Astrocyte (in vitro differentiated cells and primary cell): ENCODE measurements around the gene METTL8. TPM values are rescaled to one million over a fixed set of nuclear protein-coding genes. Genes with fewer than 3 reads are reported as not detected.
"Not testable (repeated sequence)": the region's sequence is repeated elsewhere in the genome, so short reads cannot be mapped to it uniquely, and the experiment has no call there.

Experiments
- DNase-seq: peaks from one replicate; pipeline ENCODE4 v3.0.0-alpha.2; 2010; ENCODE audit warnings: low read depth
- FAIRE-seq: peaks from 2 replicates; lab custom pipeline; 2011; peaks lifted over from hg19 to GRCh38; lab: Jason Lieb, UNC
- H2AFZ ChIP-seq: 2 replicates; pipeline ENCODE4 v1.6.0; 2012; ENCODE audit warnings: low read depth, low read length, inconsistent platforms
- H3K27ac ChIP-seq: 2 replicates; pipeline ENCODE4 v1.5.1; 2011; ENCODE audit warnings: low read depth, low read length, inconsistent platforms
- H3K27me3 ChIP-seq: 2 replicates; pipeline ENCODE4 v1.6.0; 2011; ENCODE audit warnings: low read length, inconsistent platforms; ENCODE audit not compliant: insufficient read depth
- H3K36me3 ChIP-seq: 2 replicates; pipeline ENCODE4 v1.5.1; 2011; ENCODE audit warnings: low read length, inconsistent platforms; ENCODE audit not compliant: insufficient read depth
- H3K4me1 ChIP-seq: 2 replicates; pipeline ENCODE4 v1.5.1; 2011; ENCODE audit warnings: low read length, inconsistent platforms; ENCODE audit not compliant: insufficient read depth
- H3K4me2 ChIP-seq: 2 replicates; pipeline ENCODE4 v1.6.0; 2012; ENCODE audit warnings: low read length, inconsistent platforms
- H3K4me3 ChIP-seq: 2 replicates; pipeline ENCODE4 v1.5.1; 2011; ENCODE audit warnings: low read depth, mild to moderate bottlenecking, low read length, inconsistent platforms; ENCODE audit not compliant: insufficient read depth
- H3K79me2 ChIP-seq: 2 replicates; pipeline ENCODE4 v1.6.0; 2012; ENCODE audit warnings: mild to moderate bottlenecking, low read length, inconsistent platforms; ENCODE audit not compliant: insufficient read depth
- H3K9ac ChIP-seq: 2 replicates; pipeline ENCODE4 v1.6.0; 2012; ENCODE audit warnings: mild to moderate bottlenecking, low read length, inconsistent platforms
- H3K9me3 ChIP-seq: 2 replicates; pipeline ENCODE4 v1.5.1; 2012; ENCODE audit warnings: low read depth, mild to moderate bottlenecking, low read length, inconsistent platforms; ENCODE audit not compliant: insufficient read depth
- H4K20me1 ChIP-seq: 2 replicates; pipeline ENCODE4 v1.6.0; 2012; ENCODE audit warnings: low read length, inconsistent platforms; ENCODE audit not compliant: insufficient read depth
- H3K27ac Mint-ChIP-seq: one replicate; pipeline ENCODE4 v1.8.0; 2021; ENCODE audit warnings: mild to moderate bottlenecking, mixed read lengths; ENCODE audit not compliant: unreplicated experiment
- H3K27me3 Mint-ChIP-seq: one replicate; pipeline ENCODE4 v1.8.0; 2021; ENCODE audit warnings: low read depth, mixed read lengths; ENCODE audit not compliant: unreplicated experiment
- H3K36me3 Mint-ChIP-seq: one replicate; pipeline ENCODE4 v1.8.0; 2021; ENCODE audit warnings: low read depth, mixed read lengths; ENCODE audit not compliant: unreplicated experiment
- H3K4me1 Mint-ChIP-seq: one replicate; pipeline ENCODE4 v1.8.0; 2021; ENCODE audit warnings: low read depth, mixed read lengths; ENCODE audit not compliant: unreplicated experiment
- H3K4me3 Mint-ChIP-seq: one replicate; pipeline ENCODE4 v1.8.0; 2021; ENCODE audit warnings: mild to moderate bottlenecking, moderate library complexity, mixed read lengths; ENCODE audit not compliant: unreplicated experiment
- H3K9me3 Mint-ChIP-seq: one replicate; pipeline ENCODE4 v1.8.0; 2021; ENCODE audit warnings: mild to moderate bottlenecking, mixed read lengths; ENCODE audit not compliant: unreplicated experiment
- EZH2 ChIP-seq: IDR thresholded peaks from 2 replicates; pipeline ENCODE4 v1.6.1; 2012; ENCODE audit warnings: mild to moderate bottlenecking, low read length, inconsistent platforms; ENCODE audit not compliant: insufficient read depth
- total RNA-seq: library from RNA; stranded (reverse); gene quantifications from 2 replicates; pipeline ENCODE4 v1.2.1, GENCODE V29; 2021
- TF ChIP-seq, protein P1 (sequence below): IDR thresholded peaks from 2 replicates; pipeline ENCODE4 v1.5.1; 2011; ENCODE audit warnings: low read depth, mild to moderate bottlenecking, inconsistent platforms, low read length, moderate library complexity; ENCODE audit not compliant: insufficient read depth

Gene METTL8
- total RNA-seq, 1 donor from 2014 or later: 40.4 TPM

DNA sequence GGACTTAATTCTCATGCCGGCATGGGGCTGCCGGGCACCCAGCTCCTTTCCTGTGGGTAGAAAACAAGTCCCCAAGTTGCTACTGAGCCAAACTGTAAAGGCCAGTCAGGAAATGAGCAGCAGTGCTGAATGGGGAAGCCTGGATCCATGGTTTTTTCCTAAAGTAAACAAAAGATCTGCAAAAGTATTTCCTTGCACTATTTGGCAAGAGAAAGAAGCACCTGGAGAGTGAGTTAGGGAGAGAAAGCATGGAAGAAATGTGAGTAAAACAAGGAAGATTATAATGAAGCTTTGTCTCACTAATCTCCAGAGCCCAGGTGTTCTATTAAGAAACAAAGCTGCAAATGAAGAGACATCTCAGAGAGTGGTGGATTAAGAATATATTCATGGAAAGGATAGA, 117.6 kb downstream of the METTL8 start:
- H3K36me3 ChIP-seq: no peaks in the 10 kb centered on the region
- Mint-ChIP-seq H3K27me3 (no peaks in the 10 kb centered on the region), H3K27ac (no peak overlapping the region), H3K9me3 (peaks cover 9% of the 10 kb centered on the region), H3K4me1 (peaks cover 31% of the 10 kb centered on the region), H3K4me3 (no peak overlapping the region), H3K36me3 (peaks cover 21% of the 10 kb centered on the region)
- no peaks in the 10 kb centered on the region for H4K20me1 ChIP-seq
- no peak overlapping the region for H3K9ac ChIP-seq
- no peak for TF ChIP-seq EZH2
- TF ChIP-seq, protein P1, sequence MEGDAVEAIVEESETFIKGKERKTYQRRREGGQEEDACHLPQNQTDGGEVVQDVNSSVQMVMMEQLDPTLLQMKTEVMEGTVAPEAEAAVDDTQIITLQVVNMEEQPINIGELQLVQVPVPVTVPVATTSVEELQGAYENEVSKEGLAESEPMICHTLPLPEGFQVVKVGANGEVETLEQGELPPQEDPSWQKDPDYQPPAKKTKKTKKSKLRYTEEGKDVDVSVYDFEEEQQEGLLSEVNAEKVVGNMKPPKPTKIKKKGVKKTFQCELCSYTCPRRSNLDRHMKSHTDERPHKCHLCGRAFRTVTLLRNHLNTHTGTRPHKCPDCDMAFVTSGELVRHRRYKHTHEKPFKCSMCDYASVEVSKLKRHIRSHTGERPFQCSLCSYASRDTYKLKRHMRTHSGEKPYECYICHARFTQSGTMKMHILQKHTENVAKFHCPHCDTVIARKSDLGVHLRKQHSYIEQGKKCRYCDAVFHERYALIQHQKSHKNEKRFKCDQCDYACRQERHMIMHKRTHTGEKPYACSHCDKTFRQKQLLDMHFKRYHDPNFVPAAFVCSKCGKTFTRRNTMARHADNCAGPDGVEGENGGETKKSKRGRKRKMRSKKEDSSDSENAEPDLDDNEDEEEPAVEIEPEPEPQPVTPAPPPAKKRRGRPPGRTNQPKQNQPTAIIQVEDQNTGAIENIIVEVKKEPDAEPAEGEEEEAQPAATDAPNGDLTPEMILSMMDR: no peak
- H2AFZ ChIP-seq: no peak overlapping the region
- no peak overlapping the region for H3K4me2 ChIP-seq
- no peaks in the 10 kb centered on the region for H3K27me3 ChIP-seq
- no peak overlapping the region for H3K4me3 ChIP-seq
- no peaks in the 10 kb centered on the region for H3K79me2 ChIP-seq
- peaks cover 3% of the 10 kb centered on the region for H3K9me3 ChIP-seq
- FAIRE-seq (no peak), DNase-seq (peak; percentile 7)
- no peak overlapping the region for H3K27ac ChIP-seq
- peaks cover 11% of the 10 kb centered on the region for H3K4me1 ChIP-seq

DNA sequence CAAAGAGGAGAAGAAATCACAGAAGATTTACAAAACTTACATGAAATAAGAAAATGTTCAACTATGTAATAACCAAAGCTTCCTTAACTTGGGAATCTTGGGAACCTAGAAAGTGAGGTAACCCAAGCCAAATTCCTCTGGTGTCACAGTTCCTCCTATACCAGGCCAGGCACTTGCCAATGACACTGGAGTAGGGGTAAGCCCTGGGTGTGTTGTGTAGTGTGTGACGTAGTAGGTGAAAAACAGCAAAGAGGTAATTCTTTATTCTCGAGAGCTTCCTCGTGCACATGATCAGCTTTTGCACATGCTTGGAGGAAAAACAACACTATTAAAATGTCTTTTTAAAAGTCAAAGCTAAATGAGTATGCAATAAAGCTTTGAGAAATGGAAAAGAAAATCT, 118.0 kb downstream of the METTL8 start:
- Histone ChIP-seq H3K9ac (no peak overlapping the region), H3K4me3 (no peak overlapping the region), H3K9me3 (peaks cover 3% of the 10 kb centered on the region), H3K4me1 (peaks cover 11% of the 10 kb centered on the region), H2AFZ (no peak overlapping the region), H3K36me3 (no peaks in the 10 kb centered on the region), H3K4me2 (no peak overlapping the region), H4K20me1 (no peaks in the 10 kb centered on the region), H3K27ac (no peak overlapping the region), H3K79me2 (no peaks in the 10 kb centered on the region), H3K27me3 (no peaks in the 10 kb centered on the region)
- FAIRE-seq (no peak), DNase-seq (no peak)
- Mint-ChIP-seq H3K36me3 (peaks cover 23% of the 10 kb centered on the region), H3K4me3 (no peak overlapping the region), H3K27me3 (no peaks in the 10 kb centered on the region), H3K9me3 (peaks cover 13% of the 10 kb centered on the region), H3K4me1 (peaks cover 31% of the 10 kb centered on the region), H3K27ac (no peak overlapping the region)
- TF ChIP-seq, protein P1: no peak
- no peak for TF ChIP-seq EZH2

DNA sequence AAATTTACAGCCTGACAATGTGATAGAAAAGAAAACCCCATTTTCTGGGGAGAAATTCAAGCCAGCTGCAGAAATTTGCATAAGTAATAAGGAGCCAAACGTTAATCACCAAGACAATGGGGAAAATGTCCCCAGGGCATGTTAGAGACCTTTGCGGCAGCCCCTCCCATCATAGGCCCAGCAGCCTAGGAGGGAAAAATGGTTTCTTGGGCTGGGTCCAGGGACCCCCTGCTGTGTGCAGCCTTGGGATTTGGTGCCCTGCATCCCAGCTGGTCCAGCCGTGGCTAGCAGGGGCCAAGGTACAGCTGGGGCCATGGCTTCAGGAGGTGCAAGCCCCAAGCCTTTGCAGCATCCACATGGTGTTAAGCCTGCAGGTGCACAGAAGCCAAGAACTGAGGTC, 121.6 kb downstream of the METTL8 start:
- not testable (repeated sequence) for H4K20me1 ChIP-seq, H3K27me3 ChIP-seq, H3K27ac ChIP-seq, H3K9ac ChIP-seq, H3K4me1 ChIP-seq, H2AFZ ChIP-seq, FAIRE-seq, H3K36me3 ChIP-seq, DNase-seq, H3K79me2 ChIP-seq, H3K4me3 ChIP-seq, H3K4me3 Mint-ChIP-seq, H3K9me3 ChIP-seq, H3K27ac Mint-ChIP-seq, H3K27me3 Mint-ChIP-seq, H3K4me2 ChIP-seq
- Mint-ChIP-seq H3K4me1 (peaks cover 10% of the 10 kb centered on the region), H3K9me3 (peaks cover 14% of the 10 kb centered on the region), H3K36me3 (peaks cover 21% of the 10 kb centered on the region)

DNA sequence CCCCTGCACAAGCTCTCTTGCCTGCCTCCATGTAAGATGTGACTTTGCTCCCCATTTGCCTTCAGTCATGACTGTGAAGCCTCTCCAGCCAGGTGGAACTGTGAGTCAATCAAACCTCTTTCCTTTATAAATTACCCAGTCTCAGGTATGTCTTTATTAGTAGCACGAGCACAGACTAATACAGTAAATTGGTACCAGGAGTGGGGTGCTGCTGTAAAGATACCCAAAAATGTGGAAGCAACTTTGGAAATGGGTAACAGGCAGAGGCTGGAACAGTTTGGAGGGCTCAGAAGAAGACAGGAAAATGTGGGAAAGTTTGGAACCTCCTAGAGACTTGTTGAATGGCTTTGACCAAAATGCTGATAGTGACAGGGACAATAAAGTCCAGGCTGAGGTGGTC, 122.2 kb downstream of the METTL8 start:
- H3K27ac Mint-ChIP-seq: peak overlapping the region; percentile 35
- H3K4me3 Mint-ChIP-seq, FAIRE-seq, H4K20me1 ChIP-seq, H3K4me2 ChIP-seq, H3K27ac ChIP-seq, H3K27me3 ChIP-seq, H3K4me1 ChIP-seq, H3K4me3 ChIP-seq, H3K36me3 ChIP-seq, H3K4me1 Mint-ChIP-seq, DNase-seq, H3K79me2 ChIP-seq, H3K9ac ChIP-seq, H3K27me3 Mint-ChIP-seq, H2AFZ ChIP-seq, H3K9me3 ChIP-seq: not testable (repeated sequence)
- peaks cover 23% of the 10 kb centered on the region for H3K36me3 Mint-ChIP-seq
- peaks cover 14% of the 10 kb centered on the region for H3K9me3 Mint-ChIP-seq
